Liver (tissue), 9 donors: Measurements from ENCODE around the gene MBLAC2. TPM values are rescaled to one million over a fixed set of nuclear protein-coding genes. Genes with fewer than 3 reads are reported as not detected.

Experiments used
- DNase-seq: peaks from one replicate; pipeline ENCODE4 v3.0.0-alpha.2; 2017; ENCODE audit warnings: low spot score
- H3K27ac ChIP-seq, 2 donors: one replicate each; pipeline ENCODE4 v1.7.0; 2013; ENCODE audit warnings: inconsistent platforms in 2 of 2, low read length in 2 of 2, control low read depth in 1 of 2, low read depth in 1 of 2, mild to moderate bottlenecking in 1 of 2
- H3K27me3 ChIP-seq, 4 donors: one replicate each; pipeline versions ENCODE4 v1.6.1 to v1.7.0; 2013; ENCODE audit warnings: low read length in 3 of 4, inconsistent platforms in 1 of 4, mild to moderate bottlenecking in 1 of 4, moderate library complexity in 1 of 4; ENCODE audit not compliant: control insufficient read depth in 4 of 4, insufficient read depth in 4 of 4
- H3K36me3 ChIP-seq, 4 donors: one replicate each; pipeline versions ENCODE4 v1.6.1 to v1.7.0; 2013; ENCODE audit warnings: low read length in 3 of 4, mild to moderate bottlenecking in 3 of 4, low read depth in 1 of 4, moderate library complexity in 1 of 4; ENCODE audit not compliant: control insufficient read depth in 4 of 4, insufficient read depth in 3 of 4
- H3K4me1 ChIP-seq, 4 donors: one replicate each; pipeline versions ENCODE4 v1.6.1 to v1.7.0; 2013; ENCODE audit warnings: low read length in 3 of 4, mild to moderate bottlenecking in 3 of 4, moderate library complexity in 1 of 4; ENCODE audit not compliant: control insufficient read depth in 4 of 4, insufficient read depth in 4 of 4
- H3K4me3 ChIP-seq, 3 donors: one replicate each; pipeline versions ENCODE4 v1.6.1 to v1.7.0; 2013; ENCODE audit warnings: low read length in 3 of 3, control low read depth in 1 of 3, low read depth in 1 of 3, mild to moderate bottlenecking in 1 of 3
- H3K9ac ChIP-seq, 2 donors: one replicate each; pipeline ENCODE4 v1.7.0; 2013; ENCODE audit warnings: low read length in 2 of 2, mild to moderate bottlenecking in 2 of 2, moderate library complexity in 2 of 2, control low read depth in 1 of 2, low read depth in 1 of 2
- H3K9me3 ChIP-seq, 4 donors: one replicate each; pipeline versions ENCODE4 v1.6.1 to v1.7.0; 2013; ENCODE audit warnings: low read length in 3 of 4; ENCODE audit not compliant: control insufficient read depth in 4 of 4
- ATF3 ChIP-seq: IDR thresholded peaks from 2 replicates; pipeline ENCODE4 v1.6.1; 2016; ENCODE audit warnings: antibody characterized with exemption
- CTCF ChIP-seq: fragments of 150-350 bp; IDR thresholded peaks from 2 replicates; pipeline ENCODE4 v1.5.1; 2017; ENCODE audit warnings: improper control_type of control experiment, low read depth, low read length; ENCODE audit not compliant: missing input control
- EGR1 ChIP-seq, 2 donors: IDR thresholded peaks; 2 replicates each; pipeline ENCODE4 v1.6.1; 2016 to 2018; ENCODE audit warnings: antibody characterized with exemption in 2 of 2, low read depth in 2 of 2
- FOXA1 ChIP-seq: IDR thresholded peaks from 2 replicates; pipeline ENCODE4 v1.6.1; 2016; ENCODE audit warnings: antibody characterized with exemption
- FOXA2 ChIP-seq: IDR thresholded peaks from 2 replicates; pipeline ENCODE4 v1.6.1; 2016; ENCODE audit warnings: antibody characterized with exemption
- GABPA ChIP-seq, 2 donors: IDR thresholded peaks in 1 of 2; conservative IDR thresholded peaks in 1 of 2; 2 replicates each; pipeline ENCODE4 v1.6.1; 2016; ENCODE audit warnings: antibody characterized with exemption in 2 of 2, mild to moderate bottlenecking in 1 of 2, moderate library complexity in 1 of 2
- HNF4A ChIP-seq, 2 donors: conservative IDR thresholded peaks; 2 replicates each; pipeline ENCODE4 v1.6.1; 2016; ENCODE audit warnings: antibody characterized with exemption in 2 of 2, mild to moderate bottlenecking in 2 of 2
- HNF4G ChIP-seq: IDR thresholded peaks from 2 replicates; pipeline ENCODE4 v1.6.1; 2016; ENCODE audit warnings: antibody characterized with exemption
- JUND ChIP-seq, 2 donors: IDR thresholded peaks; 2 replicates each; pipeline ENCODE4 v1.6.1; 2016; ENCODE audit warnings: antibody characterized with exemption in 2 of 2
- MAX ChIP-seq: IDR thresholded peaks from 2 replicates; pipeline ENCODE4 v1.6.1; 2016; ENCODE audit warnings: antibody characterized with exemption
- NR2F2 ChIP-seq: IDR thresholded peaks from 2 replicates; pipeline ENCODE4 v1.6.1; 2016; ENCODE audit warnings: antibody characterized with exemption
- RAD21 ChIP-seq, 2 donors: IDR thresholded peaks; 2 replicates each; pipeline ENCODE4 v1.6.1; 2016; ENCODE audit warnings: antibody characterized with exemption in 2 of 2, mild to moderate bottlenecking in 2 of 2
- REST ChIP-seq: IDR thresholded peaks from 2 replicates; pipeline ENCODE4 v1.6.1; 2016; ENCODE audit warnings: antibody characterized with exemption, mild to moderate bottlenecking
- RXRA ChIP-seq, 2 donors: IDR thresholded peaks; 2 replicates each; pipeline ENCODE4 v1.6.1; 2017 to 2018; ENCODE audit warnings: antibody characterized with exemption in 2 of 2, mild to moderate bottlenecking in 1 of 2
- SP1 ChIP-seq: IDR thresholded peaks from 2 replicates; pipeline ENCODE4 v1.6.1; 2018; ENCODE audit warnings: antibody characterized with exemption, mild to moderate bottlenecking
- TAF1 ChIP-seq: conservative IDR thresholded peaks from 2 replicates; pipeline ENCODE4 v1.6.1; 2016; ENCODE audit warnings: antibody characterized with exemption, mild to moderate bottlenecking
- YY1 ChIP-seq: IDR thresholded peaks from 2 replicates; pipeline ENCODE4 v1.6.1; 2016; ENCODE audit warnings: antibody characterized with exemption, mild to moderate bottlenecking
- ZBTB33 ChIP-seq: IDR thresholded peaks from 2 replicates; pipeline ENCODE4 v1.6.1; 2016; ENCODE audit warnings: antibody characterized with exemption
- WGBS: extraction: QIAGEN DNeasy Blood & Tissue Kit; methylation state at CpG from one replicate; pipeline ENCODE4 v1.1.7; 2013; 5-methylcytosine and 5-hydroxymethylcytosine counted together
- polyA plus RNA-seq, 2 donors: library from polyadenylated mRNA; stranded (reverse) in 1 of 2; unstranded in 1 of 2; fragments of 200-250 nt in 1 of 2; fragments of >200 nt in 1 of 2; fragmentation: Nextera tagmentation in 1 of 2; extraction: Ambion mirVana in 1 of 2; gene quantifications; one replicate each; pipeline versions ENCODE4 v1.2.1 to v1.2.3, GENCODE V29; 2013 to 2015
- total RNA-seq, 2 donors: library from RNA; depleted of rRNA; stranded (reverse); fragments of >200 nt; gene quantifications; one replicate each; pipeline ENCODE4 v1.2.3, GENCODE V29; 2014
- donor health status: healthy.
- donor health status: healthy.
- donor health status: healthy.
- donor health status: healthy.
- donor health status: healthy.

MBLAC2 gene
- total and polyA plus RNA-seq, 4 donors = 2.6 to 4.6 (median 4.0) TPM

GRCh38 chr5:90440644-90441043, 33.9 kb downstream of the MBLAC2 start:
- Histone ChIP-seq H3K4me1 (peaks cover 0 to 13% (median 8%) of the 10 kb centered on the region in 4 donors), H3K9me3 (no peaks in the 10 kb centered on the region), H3K9ac (no peak overlapping the region), H3K4me3 (no peak overlapping the region), H3K27ac (no peak overlapping the region), H3K36me3 (no peaks in the 10 kb centered on the region), H3K27me3 (no peaks in the 10 kb centered on the region)
- no peak for DNase-seq
- WGBS = 71% methylated on average over 2 of the region's 2 CpGs
- no peak for TF ChIP-seq JUND (IDR thresholded peaks at IDR 0.05)
- TF ChIP-seq RAD21 (IDR thresholded peaks at IDR 0.05) = no peak
- TF ChIP-seq GABPA (IDR thresholded peaks at IDR 0.05 in 1 of 2, conservative IDR thresholded peaks at IDR 0.05 in 1 of 2) = no peak
- TF ChIP-seq HNF4G = no peak
- TF ChIP-seq ZBTB33 = no peak
- TF ChIP-seq SP1 = no peak
- no peak for TF ChIP-seq RXRA (IDR thresholded peaks at IDR 0.05)
- no peak for TF ChIP-seq TAF1
- TF ChIP-seq EGR1 (IDR thresholded peaks at IDR 0.05; ENCODE audit: low read depth in 2 of 2) = no peak
- no peak for TF ChIP-seq REST
- no peak for TF ChIP-seq YY1
- TF ChIP-seq ATF3 = no peak

GRCh38 chr5:90438100-90438499, 36.5 kb downstream of the MBLAC2 start:
- DNase-seq = no peak
- 19% methylated on average over 1 of the region's 1 CpG for WGBS
- H3K36me3 ChIP-seq = no peaks in the 10 kb centered on the region
- H3K9me3 ChIP-seq = no peaks in the 10 kb centered on the region
- H3K4me1 ChIP-seq = peaks cover 0 to 13% (median 8%) of the 10 kb centered on the region in 4 donors
- no peaks in the 10 kb centered on the region for H3K27me3 ChIP-seq
- no peak overlapping the region for H3K9ac ChIP-seq
- H3K4me3 ChIP-seq = no peak overlapping the region
- no peak overlapping the region for H3K27ac ChIP-seq
- TF ChIP-seq RAD21 (IDR thresholded peaks at IDR 0.05) (peak in 1 of 2 donors; percentile 33), ZBTB33 (no peak), GABPA (IDR thresholded peaks at IDR 0.05 in 1 of 2, conservative IDR thresholded peaks at IDR 0.05 in 1 of 2) (no peak), FOXA1 (no peak), FOXA2 (no peak), REST (no peak), YY1 (no peak), HNF4G (no peak), TAF1 (no peak), RXRA (IDR thresholded peaks at IDR 0.05) (no peak), NR2F2 (peak; percentile 55), MAX (no peak), SP1 (no peak), JUND (IDR thresholded peaks at IDR 0.05) (no peak), HNF4A (conservative IDR thresholded peaks at IDR 0.05) (peak in 1 of 2 donors; percentile 6), EGR1 (IDR thresholded peaks at IDR 0.05; ENCODE audit: low read depth in 2 of 2) (no peak), CTCF (no peak)
